Endothelial cell of umbilical vein (primary cell): Measurements from ENCODE around the gene OR2T5. TPM values are rescaled to one million over a fixed set of nuclear protein-coding genes. Genes with fewer than 3 reads are reported as not detected.
"Not testable (repeated sequence)": the region's sequence is repeated elsewhere in the genome, so short reads cannot be mapped to it uniquely, and the experiment has no call there.

ENCODE experiments used
- Bru-seq: library from RNA; stranded (reverse); fragments of 400-500 nt; gene quantifications from one replicate; lab custom pipeline; 2021; lab: Mats Ljungman, UMichigan
- BruChase-seq, 2 experiments: library from RNA; stranded (reverse); fragments of 400-500 nt; gene quantifications; one replicate each; lab custom pipeline; 2021; lab: Mats Ljungman, UMichigan
- BruUV-seq: library from RNA; stranded (reverse); fragments of 400-500 nt; replicated peaks from 2 replicates; lab custom pipeline; 2021; lab: Mats Ljungman, UMichigan
- CTCF ChIA-PET: fragments of 300-600, 350-600 bp; sonication (Branson Sonifier 250); formaldehyde crosslinking; loops from one replicate; lab custom pipeline; 2021; ENCODE audit warnings: antibody characterized with exemption, inconsistent platforms; lab: Charles Lee
- POLR2A ChIA-PET: fragments of 300-600, 350-600 bp; sonication (Branson Sonifier 250); formaldehyde crosslinking; loops from one replicate; lab custom pipeline; 2021; ENCODE audit warnings: antibody characterized with exemption, inconsistent platforms; lab: Charles Lee
- DNase-seq: peaks from one replicate; pipeline ENCODE4 v3.0.0-alpha.2; 2011; ENCODE audit warnings: low read depth, low spot score
- FAIRE-seq: peaks from 2 replicates; lab custom pipeline; 2011; peaks lifted over from hg19 to GRCh38; lab: Jason Lieb, UNC
- H2AFZ ChIP-seq: 2 replicates; pipeline ENCODE4 v1.6.0; 2012; ENCODE audit warnings: low read depth, low read length, control low read depth, inconsistent platforms
- H3K27ac ChIP-seq: 2 replicates; pipeline ENCODE4 v1.5.1; 2011; ENCODE audit warnings: low read depth, mild to moderate bottlenecking, control low read depth, low read length, moderate library complexity; ENCODE audit not compliant: insufficient read depth
- H3K27me3 ChIP-seq, 2 experiments: 2 replicates each; pipeline versions ENCODE4 v1.6.0 to v1.6.1; 2011; ENCODE audit warnings: low read length in 2 of 2, mixed read lengths in 1 of 2; ENCODE audit not compliant: control insufficient read depth in 2 of 2, insufficient read depth in 2 of 2
- H3K36me3 ChIP-seq, 2 experiments: 2 replicates in 1 of 2; 3 replicates in 1 of 2; pipeline ENCODE4 v1.5.1; 2011; ENCODE audit warnings: low read length in 2 of 2, mild to moderate bottlenecking in 1 of 2, moderate library complexity in 1 of 2; ENCODE audit not compliant: control insufficient read depth in 2 of 2, insufficient read depth in 2 of 2; ENCODE audit errors: extremely low read depth in 1 of 2
- H3K4me1 ChIP-seq: 3 replicates; pipeline ENCODE4 v1.5.1; 2011; ENCODE audit warnings: mild to moderate bottlenecking, low read length; ENCODE audit not compliant: control insufficient read depth, insufficient read depth; ENCODE audit errors: extremely low read depth
- H3K4me2 ChIP-seq: 2 replicates; pipeline ENCODE4 v1.6.1; 2011; ENCODE audit warnings: low read length, control low read depth, mixed read lengths; ENCODE audit not compliant: insufficient read depth
- H3K4me3 ChIP-seq, 3 experiments: fragments of 200-600 bp in 1 of 3; sonication (generic), shearing (Covaris generic) in 1 of 3; replicated peaks in 1 of 3; 2 replicates each; pipeline ENCODE4 v1.5.1; 2011 to 2016; ENCODE audit warnings: control low read depth in 3 of 3, low read length in 3 of 3, mild to moderate bottlenecking in 2 of 3, inconsistent platforms in 1 of 3, low read depth in 1 of 3, moderate library complexity in 1 of 3; ENCODE audit not compliant: insufficient read depth in 1 of 3
- H3K79me2 ChIP-seq: 2 replicates; pipeline ENCODE4 v1.6.0; 2012; ENCODE audit warnings: low read length, inconsistent platforms; ENCODE audit not compliant: control insufficient read depth, insufficient read depth
- H3K9ac ChIP-seq: replicated peaks from 2 replicates; pipeline ENCODE3; 2011; ENCODE audit warnings: low read length, control low read depth; ENCODE audit not compliant: insufficient read depth; ENCODE audit errors: extremely low read depth
- H3K9me1 ChIP-seq: replicated peaks from 3 replicates; pipeline ENCODE4 v1.6.0; 2011; ENCODE audit warnings: mild to moderate bottlenecking, low read length; ENCODE audit not compliant: control insufficient read depth, insufficient read depth; ENCODE audit errors: extremely low read depth
- H3K9me3 ChIP-seq: replicated peaks from 2 replicates; pipeline ENCODE4 v1.5.1; 2012; ENCODE audit warnings: low read length, inconsistent platforms; ENCODE audit not compliant: control insufficient read depth, insufficient read depth
- H4K20me1 ChIP-seq: replicated peaks from 2 replicates; pipeline ENCODE3; 2011; ENCODE audit warnings: mild to moderate bottlenecking, low read length; ENCODE audit not compliant: control insufficient read depth, insufficient read depth; ENCODE audit errors: extremely low read depth
- dilution Hi-C: fragments of 300-500 bp; cut with MboI; formaldehyde crosslinking; loops from one replicate; pipeline ENCODE4 v1.15.0; 2019; ENCODE audit warnings: low sequenced_read_pairs; ENCODE audit not compliant: extremely low pct_ligation_motif_present
- intact Hi-C: fragments of 100-400 bp; cut with micrococcal nuclease; formaldehyde crosslinking; loops from one replicate; pipeline ENCODE4 v1.10.0; 2022
- long read RNA-seq: library from polyadenylated mRNA; stranded (forward); transcript quantifications from one replicate; pipeline ENCODE4 v2.0.0, GENCODE V29; 2021
- polyA minus RNA-seq, 3 experiments: library from RNA; depleted of rRNA, polyadenylated mRNA; stranded (reverse); fragments of >200 nt; gene quantifications; 1 replicate in 1 of 3; 2 replicates in 2 of 3; pipeline ENCODE4 v1.2.3, GENCODE V29; 2011
- polyA plus RNA-seq, 4 experiments: library from polyadenylated mRNA; depleted of rRNA in 3 of 4; stranded (reverse) in 3 of 4; unstranded in 1 of 4; fragments of >200 nt; gene quantifications; 2 replicates each; pipeline versions ENCODE4 v1.2.1 to v1.2.3, GENCODE V29; 2011 to 2012; ENCODE audit warnings: missing spikeins in 1 of 4
- total RNA-seq: library from RNA; stranded (reverse); gene quantifications from 2 replicates; pipeline ENCODE4 v1.2.3, GENCODE V29; 2021

Gene OR2T5
- total RNA-seq (not detected in 2 replicates), polyA plus RNA-seq (not detected in 2 replicates), polyA minus RNA-seq (not detected in 2 replicates), Bru-seq, nascent RNA (not detected), BruChase-seq, experiment 1, labeled RNA remaining after a 6-hour chase (not detected), BruChase-seq, experiment 2, labeled RNA remaining after a 2-hour chase (not detected)
- polyA plus RNA-seq (2011; cell fraction: cytosol; rRNA removed): not detected in 2 replicates
- polyA plus RNA-seq (2011; cell fraction: nucleus; rRNA removed): not detected in 2 replicates
- not detected in 2 replicates for polyA plus RNA-seq (2012)
- not detected for polyA minus RNA-seq (2011; cell fraction: cytosol; rRNA and poly(A)+ RNA removed)
- polyA minus RNA-seq (2011; cell fraction: nucleus; rRNA and poly(A)+ RNA removed): not detected in 2 replicates
- long read RNA-seq: 0 reads

GRCh38 chr1:248488289-248488688 lies at the start of gene OR2T5:
OR2T5 (plus strand) TSS chr1:248488589; CDS start chr1:248488589, 0 bp downstream.
- FAIRE-seq, dilution Hi-C loops: not testable (repeated sequence)

GRCh38 chr1:248438668-248439067 lies 49.7 kb upstream of the OR2T5 start:
- H3K4me1 ChIP-seq, DNase-seq, H3K4me3 ChIP-seq, FAIRE-seq, H3K27me3 ChIP-seq, POLR2A ChIA-PET, BruUV-seq, H3K9me1 ChIP-seq, H3K9ac ChIP-seq, H3K9me3 ChIP-seq, H2AFZ ChIP-seq, H3K36me3 ChIP-seq, H4K20me1 ChIP-seq, H3K27ac ChIP-seq, H3K4me2 ChIP-seq, CTCF ChIA-PET, intact Hi-C loops, H3K79me2 ChIP-seq, dilution Hi-C loops: not testable (repeated sequence)

More at GRCh38 chr1:248488289-248488688, at the start of gene OR2T5:
- H3K9ac ChIP-seq, H3K4me1 ChIP-seq, POLR2A ChIA-PET, H3K4me2 ChIP-seq, H3K27ac ChIP-seq, H3K9me1 ChIP-seq, BruUV-seq, H3K79me2 ChIP-seq, CTCF ChIA-PET, H3K36me3 ChIP-seq, H3K27me3 ChIP-seq, H4K20me1 ChIP-seq, H3K4me3 ChIP-seq, DNase-seq, intact Hi-C loops, H3K9me3 ChIP-seq, H2AFZ ChIP-seq: not testable (repeated sequence)

GRCh38 chr1:248439283-248439682 lies 49.1 kb upstream of the OR2T5 start:
- CTCF ChIA-PET: not testable (repeated sequence)

GRCh38 chr1:248442500-248443277 lies 45.7 kb upstream of the OR2T5 start:
- H3K27me3 ChIP-seq, POLR2A ChIA-PET, H3K4me1 ChIP-seq, H3K9me3 ChIP-seq, H3K4me2 ChIP-seq, CTCF ChIA-PET, H3K9me1 ChIP-seq, DNase-seq, H3K27ac ChIP-seq, FAIRE-seq, dilution Hi-C loops, H2AFZ ChIP-seq, H3K4me3 ChIP-seq, H3K9ac ChIP-seq, BruUV-seq, H4K20me1 ChIP-seq, intact Hi-C loops, H3K36me3 ChIP-seq, H3K79me2 ChIP-seq: not testable (repeated sequence)

More at GRCh38 chr1:248439283-248439682, 49.1 kb upstream of the OR2T5 start:
- H3K9me1 ChIP-seq, H3K4me3 ChIP-seq, POLR2A ChIA-PET, H3K36me3 ChIP-seq, H3K27ac ChIP-seq, intact Hi-C loops, H3K9ac ChIP-seq, H2AFZ ChIP-seq, H3K4me1 ChIP-seq, dilution Hi-C loops, BruUV-seq, H3K27me3 ChIP-seq, DNase-seq, H3K4me2 ChIP-seq, FAIRE-seq, H4K20me1 ChIP-seq, H3K79me2 ChIP-seq, H3K9me3 ChIP-seq: not testable (repeated sequence)
